ENCODE results near the gene TERT.

GRCh38 chr5:1231354-1231905 lies 63.4 kb downstream of the TERT start:
- no peak for TF ChIP-seq MAX (IDR thresholded peaks at IDR 0.05)
- TF ChIP-seq CTCF (IDR thresholded peaks at IDR 0.05): no peak
